Measurements from ENCODE around the gene AHDC1. TPM values are rescaled to one million over a fixed set of nuclear protein-coding genes. Genes with fewer than 3 reads are reported as not detected.

Gene AHDC1
- total RNA-seq, 1 experiment from 2014 or later = 33.7 TPM

DNA sequence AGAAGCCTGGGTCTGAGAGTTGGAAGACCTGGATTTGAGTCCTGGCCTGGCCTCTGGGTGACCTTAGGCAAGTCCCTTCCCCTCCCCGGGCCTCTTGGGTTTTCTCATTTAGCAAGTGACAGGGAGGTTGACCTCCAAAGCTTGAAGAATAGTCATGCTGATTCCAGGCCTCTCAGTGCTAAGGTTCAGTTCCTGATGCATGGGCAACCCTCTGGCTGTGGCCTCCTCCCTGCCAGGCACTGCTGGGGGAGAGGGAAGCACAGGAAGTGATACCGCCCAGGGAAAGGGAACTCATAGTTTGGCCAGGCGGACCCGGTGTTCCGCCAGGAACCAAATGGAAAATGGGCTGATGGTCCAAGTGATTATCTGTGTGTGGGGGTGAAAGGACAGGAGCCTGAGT, 90.4 kb downstream of the AHDC1 start:
- intact Hi-C loops (cut with micrococcal nuclease) = no loop called here

More for the DNA sequence above, 90.4 kb downstream of the AHDC1 start:
- Histone ChIP-seq H3K9me2 (ENCODE audit: insufficient read depth) (no peaks in the 10 kb centered on the region), H3K27ac (ENCODE audit: low read depth, low read length) (no peak overlapping the region), H3K4me3 (replicated peaks in 1 of 2; ENCODE audit: low read depth in 1 of 2, low read length in 2 of 2) (no peak overlapping the region), H3K9me3 (ENCODE audit: control insufficient read depth in 1 of 2, insufficient read depth in 1 of 2, low read depth in 1 of 2, low read length in 2 of 2) (no peaks in the 10 kb centered on the region), H4K20me1 (ENCODE audit: insufficient read depth) (no peaks in the 10 kb centered on the region), H3K4me2 (ENCODE audit: low read length) (no peak overlapping the region), H3K36me3 (ENCODE audit: control insufficient read depth in 1 of 2, insufficient read depth in 2 of 2, low read length in 2 of 2) (no peaks in the 10 kb centered on the region), H2AFZ (ENCODE audit: low read depth, low read length, poor library complexity, severe bottlenecking) (no peak overlapping the region), H3K9ac (ENCODE audit: low read length) (no peak overlapping the region), H3K27me3 (ENCODE audit: insufficient read depth, low read length) (no peaks in the 10 kb centered on the region), H3K79me2 (ENCODE audit: insufficient read depth, low read length) (no peaks in the 10 kb centered on the region), H3K4me1 (ENCODE audit: control insufficient read depth in 1 of 2, insufficient read depth in 2 of 2, low read length in 2 of 2) (peaks cover 11 to 29% of the 10 kb centered on the region in 2 experiments)
- TF ChIP-seq EZH2 (IDR thresholded peaks at IDR 0.05) (no peak), ZFX (IDR thresholded peaks at IDR 0.05) (no peak), TCF7L2 (IDR thresholded peaks at IDR 0.05; ENCODE audit: borderline replicate concordance, extremely low read depth, insufficient read depth, insufficient read length) (no peak), EZH2phosphoT487 (IDR thresholded peaks at IDR 0.05; ENCODE audit: borderline replicate concordance) (no peak), CEBPB (IDR thresholded peaks at IDR 0.05; ENCODE audit: low read depth) (no peak), POLR2AphosphoS5 (IDR thresholded peaks at IDR 0.05; ENCODE audit: low read depth, low read length) (no peak), RAD21 (IDR thresholded peaks at IDR 0.05; ENCODE audit: low read depth) (no peak), POLR2A (IDR thresholded peaks at IDR 0.05; ENCODE audit: borderline replicate concordance, extremely low read depth, insufficient read depth, insufficient read length) (no peak)
- TF ChIP-seq, protein P1, sequence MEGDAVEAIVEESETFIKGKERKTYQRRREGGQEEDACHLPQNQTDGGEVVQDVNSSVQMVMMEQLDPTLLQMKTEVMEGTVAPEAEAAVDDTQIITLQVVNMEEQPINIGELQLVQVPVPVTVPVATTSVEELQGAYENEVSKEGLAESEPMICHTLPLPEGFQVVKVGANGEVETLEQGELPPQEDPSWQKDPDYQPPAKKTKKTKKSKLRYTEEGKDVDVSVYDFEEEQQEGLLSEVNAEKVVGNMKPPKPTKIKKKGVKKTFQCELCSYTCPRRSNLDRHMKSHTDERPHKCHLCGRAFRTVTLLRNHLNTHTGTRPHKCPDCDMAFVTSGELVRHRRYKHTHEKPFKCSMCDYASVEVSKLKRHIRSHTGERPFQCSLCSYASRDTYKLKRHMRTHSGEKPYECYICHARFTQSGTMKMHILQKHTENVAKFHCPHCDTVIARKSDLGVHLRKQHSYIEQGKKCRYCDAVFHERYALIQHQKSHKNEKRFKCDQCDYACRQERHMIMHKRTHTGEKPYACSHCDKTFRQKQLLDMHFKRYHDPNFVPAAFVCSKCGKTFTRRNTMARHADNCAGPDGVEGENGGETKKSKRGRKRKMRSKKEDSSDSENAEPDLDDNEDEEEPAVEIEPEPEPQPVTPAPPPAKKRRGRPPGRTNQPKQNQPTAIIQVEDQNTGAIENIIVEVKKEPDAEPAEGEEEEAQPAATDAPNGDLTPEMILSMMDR (IDR thresholded peaks at IDR 0.05 in 2 of 3, conservative IDR thresholded peaks at IDR 0.05 in 1 of 3; ENCODE audit: borderline replicate concordance in 1 of 3, insufficient read depth in 1 of 3, low read depth in 2 of 3, low read length in 2 of 3) = no peak
- TF ChIP-seq, protein P2, sequence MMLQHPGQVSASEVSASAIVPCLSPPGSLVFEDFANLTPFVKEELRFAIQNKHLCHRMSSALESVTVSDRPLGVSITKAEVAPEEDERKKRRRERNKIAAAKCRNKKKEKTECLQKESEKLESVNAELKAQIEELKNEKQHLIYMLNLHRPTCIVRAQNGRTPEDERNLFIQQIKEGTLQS (IDR thresholded peaks at IDR 0.05) = no peak
- TF ChIP-seq, protein P3, sequence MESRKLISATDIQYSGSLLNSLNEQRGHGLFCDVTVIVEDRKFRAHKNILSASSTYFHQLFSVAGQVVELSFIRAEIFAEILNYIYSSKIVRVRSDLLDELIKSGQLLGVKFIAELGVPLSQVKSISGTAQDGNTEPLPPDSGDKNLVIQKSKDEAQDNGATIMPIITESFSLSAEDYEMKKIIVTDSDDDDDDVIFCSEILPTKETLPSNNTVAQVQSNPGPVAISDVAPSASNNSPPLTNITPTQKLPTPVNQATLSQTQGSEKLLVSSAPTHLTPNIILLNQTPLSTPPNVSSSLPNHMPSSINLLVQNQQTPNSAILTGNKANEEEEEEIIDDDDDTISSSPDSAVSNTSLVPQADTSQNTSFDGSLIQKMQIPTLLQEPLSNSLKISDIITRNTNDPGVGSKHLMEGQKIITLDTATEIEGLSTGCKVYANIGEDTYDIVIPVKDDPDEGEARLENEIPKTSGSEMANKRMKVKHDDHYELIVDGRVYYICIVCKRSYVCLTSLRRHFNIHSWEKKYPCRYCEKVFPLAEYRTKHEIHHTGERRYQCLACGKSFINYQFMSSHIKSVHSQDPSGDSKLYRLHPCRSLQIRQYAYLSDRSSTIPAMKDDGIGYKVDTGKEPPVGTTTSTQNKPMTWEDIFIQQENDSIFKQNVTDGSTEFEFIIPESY (IDR thresholded peaks at IDR 0.05; ENCODE audit: extremely low read depth, insufficient replicate concordance, low read length) = no peak
- no TSS peak for BruUV-seq (replicated peaks)
- ChIA-PET CTCF (no interaction called here), POLR2A (no interaction called here), RAD21 (ENCODE audit: low non-redundant PET in 1 of 2, low total read pairs in 2 of 2, uncharacterized antibody in 2 of 2, unreplicated experiment in 2 of 2) (no interaction called here)
- no peak for DNase-seq (ENCODE audit: low read depth, low spot score)
- no peak for ATAC-seq

All from HCT116 (cell line).